SU-DHL-6 (cell line): ENCODE measurements around the gene THEM4.

Experiments used
- H2AFZ ChIP-seq: fragments of 200-600 bp; sonication (generic); 2 replicates; pipeline ENCODE4 v1.6.1; 2014; ENCODE audit warnings: low read depth, mild to moderate bottlenecking, moderate library complexity, mixed read lengths, antibody characterized with exemption, low read length; ENCODE audit not compliant: severe bottlenecking
- H3F3A ChIP-seq: fragments of 200-600 bp; shearing (Covaris generic); 2 replicates; pipeline ENCODE4 v1.6.0; 2016; ENCODE audit warnings: antibody characterized with exemption, mild to moderate bottlenecking; ENCODE audit not compliant: insufficient read depth
- H3K27ac ChIP-seq: fragments of 200-600 bp; sonication (generic); 2 replicates; pipeline ENCODE4 v1.5.1; 2016; ENCODE audit warnings: low read depth, mild to moderate bottlenecking, low read length, moderate library complexity, mixed read lengths
- H3K27me3 ChIP-seq: fragments of 200-600 bp; sonication (generic), shearing (Covaris generic); 2 replicates; pipeline ENCODE4 v1.6.0; 2014; ENCODE audit warnings: mild to moderate bottlenecking, low read length
- H3K36me3 ChIP-seq: fragments of 200-600 bp; sonication (generic); 2 replicates; pipeline ENCODE4 v1.6.1; 2014; ENCODE audit warnings: mild to moderate bottlenecking, low read length, mixed read lengths
- H3K4me2 ChIP-seq: fragments of 300-600, 200-600 bp; shearing (Covaris generic), sonication (generic); 2 replicates; pipeline ENCODE4 v1.6.0; 2014; ENCODE audit warnings: low read length, low read depth, mild to moderate bottlenecking; ENCODE audit not compliant: poor library complexity, severe bottlenecking
- H3K4me3 ChIP-seq: fragments of 200-600 bp; sonication (generic); 2 replicates; pipeline ENCODE4 v1.5.1; 2014; ENCODE audit warnings: antibody characterized with exemption, low read length, mild to moderate bottlenecking, mixed read lengths; ENCODE audit not compliant: insufficient read depth, poor library complexity, severe bottlenecking
- H3K79me2 ChIP-seq: fragments of 200-600 bp; sonication (generic); 2 replicates; pipeline ENCODE4 v1.6.1; 2014; ENCODE audit warnings: mild to moderate bottlenecking, low read length, moderate library complexity; ENCODE audit not compliant: insufficient read depth
- H3K9ac ChIP-seq: fragments of 200-600 bp; sonication (generic); 2 replicates; pipeline ENCODE4 v1.7.0; 2014; ENCODE audit warnings: mild to moderate bottlenecking, low read length
- H3K9me2 ChIP-seq: fragments of 200-600 bp; sonication (generic); replicated peaks from 2 replicates; pipeline ENCODE4 v1.6.1; 2014; ENCODE audit warnings: low read length; ENCODE audit not compliant: insufficient read depth
- H3K9me3 ChIP-seq: fragments of 200-600 bp; sonication (generic); 2 replicates; pipeline ENCODE4 v1.6.1; 2014; ENCODE audit warnings: low read length, mixed read lengths; ENCODE audit not compliant: insufficient read depth
- H4K20me1 ChIP-seq: fragments of 200-600 bp; sonication (generic); 2 replicates; pipeline ENCODE4 v1.6.1; 2014; ENCODE audit warnings: low read depth, mild to moderate bottlenecking, antibody characterized with exemption, low read length, moderate library complexity, mixed read lengths
- EZH2phosphoT487 ChIP-seq: fragments of 200-600 bp; sonication (generic), shearing (Covaris generic); conservative IDR thresholded peaks from 2 replicates; pipeline ENCODE4 v1.6.1; 2018; ENCODE audit warnings: mild to moderate bottlenecking, antibody characterized with exemption, low read length, moderate library complexity, mixed read lengths
- TF ChIP-seq, protein P1 (sequence below): fragments of 200-600 bp; sonication (generic); IDR thresholded peaks from one replicate; pipeline ENCODE4 v1.5.1; 2017; ENCODE audit warnings: antibody characterized with exemption, mild to moderate bottlenecking, low read length, moderate library complexity; ENCODE audit not compliant: insufficient read depth, poor library complexity, severe bottlenecking

THEM4 gene

DNA sequence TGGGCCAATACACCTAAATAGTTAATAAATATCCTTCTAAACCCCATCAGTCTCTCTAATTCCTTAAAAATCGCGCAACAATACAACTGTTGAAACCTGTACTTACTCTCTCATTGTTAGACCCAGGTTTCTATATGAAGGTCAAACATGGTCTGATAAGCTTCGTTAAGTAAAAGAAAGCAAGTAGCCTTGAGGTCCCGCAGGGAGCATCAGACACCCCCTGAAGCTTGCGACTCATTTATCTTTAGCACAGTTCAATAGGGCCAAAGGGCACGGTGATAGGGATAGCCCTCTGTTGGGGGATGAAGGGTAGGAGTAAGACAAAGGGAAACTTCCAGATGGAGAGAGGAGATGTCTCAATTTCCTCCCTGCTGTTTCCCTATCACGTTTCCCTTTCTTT lies 27.3 kb upstream of the THEM4 start:
- Histone ChIP-seq H3F3A (no peaks in the 10 kb centered on the region), H3K27me3 (no peaks in the 10 kb centered on the region), H3K79me2 (no peaks in the 10 kb centered on the region), H4K20me1 (no peaks in the 10 kb centered on the region), H3K9me3 (no peaks in the 10 kb centered on the region), H3K9me2 (no peaks in the 10 kb centered on the region), H3K27ac (no peak overlapping the region), H3K4me3 (no peak overlapping the region), H2AFZ (no peak overlapping the region), H3K36me3 (no peaks in the 10 kb centered on the region), H3K4me2 (no peak overlapping the region), H3K9ac (no peak overlapping the region)
- TF ChIP-seq, protein P1, sequence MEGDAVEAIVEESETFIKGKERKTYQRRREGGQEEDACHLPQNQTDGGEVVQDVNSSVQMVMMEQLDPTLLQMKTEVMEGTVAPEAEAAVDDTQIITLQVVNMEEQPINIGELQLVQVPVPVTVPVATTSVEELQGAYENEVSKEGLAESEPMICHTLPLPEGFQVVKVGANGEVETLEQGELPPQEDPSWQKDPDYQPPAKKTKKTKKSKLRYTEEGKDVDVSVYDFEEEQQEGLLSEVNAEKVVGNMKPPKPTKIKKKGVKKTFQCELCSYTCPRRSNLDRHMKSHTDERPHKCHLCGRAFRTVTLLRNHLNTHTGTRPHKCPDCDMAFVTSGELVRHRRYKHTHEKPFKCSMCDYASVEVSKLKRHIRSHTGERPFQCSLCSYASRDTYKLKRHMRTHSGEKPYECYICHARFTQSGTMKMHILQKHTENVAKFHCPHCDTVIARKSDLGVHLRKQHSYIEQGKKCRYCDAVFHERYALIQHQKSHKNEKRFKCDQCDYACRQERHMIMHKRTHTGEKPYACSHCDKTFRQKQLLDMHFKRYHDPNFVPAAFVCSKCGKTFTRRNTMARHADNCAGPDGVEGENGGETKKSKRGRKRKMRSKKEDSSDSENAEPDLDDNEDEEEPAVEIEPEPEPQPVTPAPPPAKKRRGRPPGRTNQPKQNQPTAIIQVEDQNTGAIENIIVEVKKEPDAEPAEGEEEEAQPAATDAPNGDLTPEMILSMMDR, result no peak
- TF ChIP-seq EZH2phosphoT487, result no peak

- Histone ChIP-seq H3F3A (no peaks in the 10 kb centered on the region), H4K20me1 (no peaks in the 10 kb centered on the region), H3K4me3 (no peak overlapping the region), H3K4me2 (no peak overlapping the region), H3K27ac (no peak overlapping the region), H3K36me3 (no peaks in the 10 kb centered on the region), H2AFZ (no peak overlapping the region), H3K9me2 (no peaks in the 10 kb centered on the region), H3K79me2 (no peaks in the 10 kb centered on the region), H3K9me3 (no peaks in the 10 kb centered on the region), H3K27me3 (no peaks in the 10 kb centered on the region), H3K9ac (no peak overlapping the region)
- TF ChIP-seq EZH2phosphoT487, result no peak
- TF ChIP-seq, protein P1, result no peak
Measured at GRCh38 chr1:151935894-151936602, 26.7 kb upstream of the THEM4 start.

GRCh38 chr1:151935154-151935553 lies 25.8 kb upstream of the THEM4 start:
- Histone ChIP-seq H3K36me3 (no peaks in the 10 kb centered on the region), H3K27ac (no peak overlapping the region), H3F3A (no peaks in the 10 kb centered on the region), H3K9ac (no peak overlapping the region), H3K4me3 (no peak overlapping the region), H3K79me2 (no peaks in the 10 kb centered on the region), H3K27me3 (no peaks in the 10 kb centered on the region), H3K4me2 (no peak overlapping the region), H4K20me1 (no peaks in the 10 kb centered on the region), H2AFZ (no peak overlapping the region), H3K9me2 (no peaks in the 10 kb centered on the region), H3K9me3 (no peaks in the 10 kb centered on the region)
- no peak for TF ChIP-seq EZH2phosphoT487
- TF ChIP-seq, protein P1, result no peak
